HG02938 (cell line): Measurements from ENCODE around the gene FRRS1L.
A peak's percentile ranks its signal among the peaks of the same experiment; 100 is the strongest.

Experiments used
- ATAC-seq: cut with Tn5 transposase; IDR thresholded peaks from one replicate; pipeline ENCODE4 v1.9.1; 2021; ENCODE audit warnings: mild to moderate bottlenecking, moderate library complexity; ENCODE audit not compliant: unreplicated experiment

The FRRS1L gene, protein sequence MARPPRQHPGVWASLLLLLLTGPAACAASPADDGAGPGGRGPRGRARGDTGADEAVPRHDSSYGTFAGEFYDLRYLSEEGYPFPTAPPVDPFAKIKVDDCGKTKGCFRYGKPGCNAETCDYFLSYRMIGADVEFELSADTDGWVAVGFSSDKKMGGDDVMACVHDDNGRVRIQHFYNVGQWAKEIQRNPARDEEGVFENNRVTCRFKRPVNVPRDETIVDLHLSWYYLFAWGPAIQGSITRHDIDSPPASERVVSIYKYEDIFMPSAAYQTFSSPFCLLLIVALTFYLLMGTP

GRCh38 chr9:109166771-109167601 is at the start of gene FRRS1L:
Gene FRRS1L (minus strand): TSS chr9:109167249. CDS start chr9:109167138, 111 bp downstream.
- no peak for ATAC-seq

DNA sequence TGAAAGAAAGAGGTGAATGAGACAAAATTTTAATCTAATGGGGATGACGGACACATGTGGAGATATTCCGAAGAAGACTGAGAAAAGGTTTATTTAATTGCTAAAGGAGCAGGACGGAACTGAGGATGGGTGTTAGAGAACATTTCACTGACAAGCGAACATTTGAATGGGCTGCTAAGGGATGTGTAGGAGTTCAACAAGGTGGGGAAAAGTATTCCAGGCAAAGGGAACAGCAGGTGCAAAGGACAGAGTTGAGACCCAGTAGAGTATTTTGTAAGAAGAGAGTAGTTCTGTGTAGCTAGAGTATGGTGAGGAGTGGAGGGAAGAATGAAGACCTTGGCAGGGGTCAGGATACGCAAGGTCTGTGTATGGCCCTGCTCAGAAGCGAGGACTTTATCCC is 47.4 kb upstream of the FRRS1L start:
- no peak for ATAC-seq

- ATAC-seq: no peak
Observed at GRCh38 chr9:109213285-109214121, 46.5 kb upstream of the FRRS1L start.

DNA sequence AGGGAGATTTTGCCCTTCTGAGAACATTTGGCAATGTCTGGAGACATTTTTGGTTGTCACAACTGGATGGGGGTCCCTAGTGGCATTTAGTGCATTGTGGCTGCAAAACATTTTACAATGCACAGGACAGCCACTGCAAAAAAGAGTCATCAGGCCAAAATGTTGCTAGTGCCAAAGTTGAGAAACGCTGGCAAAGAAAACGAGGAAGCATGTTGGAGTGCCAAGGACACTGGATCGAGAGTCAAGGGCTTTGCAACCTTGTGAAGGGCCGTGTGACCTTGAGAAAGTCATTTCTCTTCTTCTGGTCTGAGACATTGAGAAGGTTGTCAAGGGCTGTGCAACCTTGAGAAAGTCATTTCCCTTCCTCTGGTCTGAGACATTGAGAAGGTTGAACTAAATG is 45.7 kb upstream of the FRRS1L start:
- ATAC-seq: no peak

- ATAC-seq: no peak
Observed at GRCh38 chr9:109206670-109207069, 39.6 kb upstream of the FRRS1L start.

GRCh38 chr9:109205526-109205925 is 38.5 kb upstream of the FRRS1L start:
- ATAC-seq: no peak

DNA sequence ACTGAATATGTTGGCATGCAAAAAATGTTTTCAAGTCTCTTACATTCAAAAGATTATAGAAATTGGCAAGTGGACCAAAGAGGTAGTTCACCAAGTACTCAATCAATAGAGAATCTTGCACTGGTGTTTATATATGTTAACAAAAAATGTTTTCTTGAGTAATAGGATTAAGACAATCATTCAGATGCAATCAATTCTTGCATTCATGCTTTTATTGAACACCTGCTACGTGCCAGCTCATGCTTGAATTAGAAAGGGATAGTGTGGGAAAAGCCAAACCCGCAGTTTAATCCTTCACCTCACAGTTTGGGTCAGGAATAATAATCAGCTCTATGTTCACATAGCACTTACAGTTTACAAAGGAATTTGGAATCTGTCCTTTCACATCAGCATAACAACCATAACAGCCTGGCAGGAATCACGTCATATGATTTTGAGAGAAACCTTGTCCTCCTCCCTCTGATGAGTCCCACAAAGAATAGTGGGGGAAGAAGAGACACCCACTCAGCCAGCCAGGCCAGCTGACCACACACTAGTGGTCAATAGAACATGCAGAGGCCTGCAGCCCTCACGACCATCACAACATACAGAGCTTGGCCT is 36.8 kb upstream of the FRRS1L start:
- ATAC-seq: no peak

GRCh38 chr9:109199676-109200075 is 32.6 kb upstream of the FRRS1L start:
- ATAC-seq: no peak

- ATAC-seq: no peak
Observed at GRCh38 chr9:109198736-109199382, 31.8 kb upstream of the FRRS1L start.

GRCh38 chr9:109193974-109194556 is 27.0 kb upstream of the FRRS1L start:
- ATAC-seq: no peak

DNA sequence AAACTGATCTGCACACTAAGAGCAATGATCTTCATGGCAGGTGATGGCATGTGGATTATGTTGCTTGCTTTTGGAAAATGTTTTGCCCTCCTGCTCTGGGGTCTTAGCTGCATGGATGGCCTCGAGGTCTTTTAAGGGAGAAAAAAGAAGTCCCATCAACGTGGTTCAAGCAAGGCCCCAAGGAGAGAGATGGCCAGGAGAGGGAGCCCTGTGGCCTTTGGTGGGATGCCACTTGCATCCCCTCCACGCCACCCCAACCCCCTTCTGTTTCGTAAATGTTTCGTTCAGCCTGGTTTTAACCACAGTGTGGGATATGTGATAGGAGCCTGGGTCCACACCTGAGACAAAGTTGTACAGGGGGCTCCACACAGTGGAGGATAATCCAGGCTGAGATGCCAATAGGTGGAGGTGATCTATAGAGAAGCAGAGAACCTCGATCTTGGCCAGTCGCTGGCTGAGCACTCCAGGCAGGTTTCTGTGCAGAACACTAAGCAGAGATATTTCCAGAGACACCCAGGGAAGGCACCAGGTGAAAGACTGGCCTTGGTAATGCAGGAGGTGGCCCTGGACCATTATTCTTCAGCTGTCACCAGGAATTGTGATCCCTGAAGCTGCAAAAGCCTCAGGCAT is 25.8 kb upstream of the FRRS1L start:
- ATAC-seq: no peak

- no peak for ATAC-seq
Observed at GRCh38 chr9:109191746-109192145, 24.7 kb upstream of the FRRS1L start.

DNA sequence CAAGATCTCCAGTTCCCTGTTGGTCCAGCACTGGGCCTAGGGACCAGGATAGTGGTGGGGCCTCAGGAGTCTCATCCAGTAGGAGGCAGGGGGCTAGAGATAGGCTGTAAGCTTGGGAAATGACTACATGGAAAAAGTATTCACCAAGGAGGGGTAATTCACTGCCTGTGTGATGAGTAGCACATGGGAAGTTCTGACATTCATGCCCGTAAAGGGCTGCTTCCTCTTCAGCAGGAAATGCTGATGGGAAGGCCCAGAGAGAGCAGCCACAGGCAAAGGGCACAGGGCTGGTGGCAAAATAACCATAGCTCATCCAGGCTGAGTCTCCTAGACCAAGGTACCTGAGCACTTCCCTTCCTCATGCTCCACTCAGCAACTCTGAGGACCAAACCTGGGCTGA is 23.1 kb upstream of the FRRS1L start:
- ATAC-seq: no peak

DNA sequence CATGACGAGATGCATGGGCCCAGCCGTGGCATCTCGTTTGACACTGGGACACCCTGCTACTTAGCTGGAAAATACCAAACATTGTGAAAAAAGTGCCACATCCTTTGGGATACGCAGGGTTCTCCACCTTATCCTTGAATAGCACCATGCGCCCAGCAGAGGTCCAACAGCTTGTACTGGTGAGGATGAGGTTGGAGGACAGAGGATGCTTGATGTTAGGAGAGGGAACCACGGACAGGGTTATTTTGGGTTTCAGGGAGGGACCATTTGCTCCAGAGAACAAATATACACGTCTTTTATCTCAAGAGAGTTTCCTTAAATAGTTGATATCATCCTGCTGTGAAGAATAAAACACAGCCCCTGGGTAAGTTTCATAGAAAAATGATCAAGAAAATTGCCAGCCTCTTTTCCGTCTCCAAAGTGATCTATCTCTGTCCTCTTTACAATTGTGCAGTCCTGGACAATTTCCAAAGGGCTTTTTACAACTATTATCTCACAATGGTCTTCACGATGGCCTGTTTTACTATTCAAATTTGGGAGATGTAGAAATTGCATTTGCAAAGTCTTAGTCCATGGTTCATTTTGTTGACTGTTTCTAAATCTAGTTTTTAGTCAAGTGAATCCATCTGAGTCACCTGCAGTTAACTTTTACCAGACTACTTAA is 19.9 kb upstream of the FRRS1L start:
- ATAC-seq: no peak

DNA sequence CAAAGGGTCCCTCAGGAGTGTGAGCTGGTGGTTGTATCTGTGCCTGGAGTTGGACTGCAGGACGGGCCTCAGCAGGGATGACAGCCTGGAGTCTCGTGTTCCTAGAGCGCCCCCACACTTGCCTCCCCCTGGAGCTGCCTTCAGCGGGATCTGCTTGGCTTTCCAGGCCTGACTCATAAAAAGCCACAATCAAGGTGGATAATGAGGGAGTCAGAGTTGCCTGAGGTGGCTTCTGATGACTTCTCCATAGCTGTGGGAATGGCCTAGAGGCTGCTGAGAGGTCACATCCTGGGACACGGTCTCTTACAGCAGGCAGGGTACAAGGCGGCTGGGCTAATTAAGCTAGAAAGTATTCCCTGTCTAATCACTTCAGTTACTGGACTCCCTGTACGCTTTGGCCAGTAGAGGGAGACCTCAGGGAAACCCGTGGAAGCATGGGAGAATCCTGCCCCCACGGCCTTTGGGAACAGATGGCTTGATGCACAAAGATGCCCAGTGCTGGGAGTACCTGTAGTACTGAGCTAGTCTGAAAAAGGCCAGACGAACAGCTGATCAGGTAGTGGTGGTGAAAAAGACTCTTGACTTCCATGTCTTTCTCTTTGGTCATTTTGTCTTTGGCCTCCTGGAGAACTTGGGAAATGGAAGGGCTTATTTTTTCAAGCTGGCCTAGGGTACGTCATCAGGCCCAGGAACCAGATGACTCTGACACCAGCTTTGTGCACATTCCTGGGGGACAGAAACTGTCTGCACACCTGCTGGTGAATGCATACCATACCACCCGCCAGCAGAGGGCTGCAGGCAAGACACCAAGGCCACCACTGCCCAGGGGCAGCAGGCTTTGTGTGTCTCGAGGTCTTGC is 16.1 kb upstream of the FRRS1L start:
- no peak for ATAC-seq

DNA sequence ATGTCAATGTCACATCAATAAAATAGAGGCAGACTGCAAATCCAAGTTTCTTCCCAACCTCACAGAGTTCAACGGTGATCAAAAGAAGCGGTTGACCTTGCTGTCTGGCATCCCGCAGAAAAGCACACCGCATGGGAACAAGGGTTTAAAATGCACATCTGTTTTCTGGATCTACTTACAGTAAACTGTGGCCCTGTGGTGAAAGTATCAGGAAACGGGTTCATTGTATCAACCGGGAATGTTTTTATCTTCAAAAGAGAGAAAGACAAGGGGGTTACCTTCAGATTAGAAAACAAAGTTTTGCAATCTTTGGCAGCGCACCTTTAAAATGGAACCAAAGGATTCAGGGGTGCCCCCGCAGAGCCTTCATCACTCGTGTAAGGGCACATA is 15.5 kb upstream of the FRRS1L start:
- no peak for ATAC-seq

DNA sequence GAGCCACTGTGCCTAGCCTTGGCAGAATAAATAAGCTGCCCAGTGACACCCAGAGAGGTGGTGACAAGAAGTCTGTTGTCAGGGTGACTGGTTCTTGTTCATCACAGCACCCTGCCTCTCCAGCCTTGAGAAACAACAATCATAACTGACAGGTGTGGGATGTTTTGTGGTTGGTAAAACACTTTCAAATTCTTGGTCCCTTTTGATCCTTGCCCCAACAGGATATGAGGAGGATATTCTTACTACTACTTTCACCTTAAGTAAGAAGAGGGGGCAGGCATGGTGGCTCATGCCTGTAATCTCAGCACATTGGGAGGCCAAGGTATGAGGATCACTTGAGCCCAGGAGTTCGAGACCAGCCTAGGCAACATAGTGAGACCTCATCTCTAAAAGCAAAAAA is 14.2 kb upstream of the FRRS1L start:
- ATAC-seq: peak; percentile 79

DNA sequence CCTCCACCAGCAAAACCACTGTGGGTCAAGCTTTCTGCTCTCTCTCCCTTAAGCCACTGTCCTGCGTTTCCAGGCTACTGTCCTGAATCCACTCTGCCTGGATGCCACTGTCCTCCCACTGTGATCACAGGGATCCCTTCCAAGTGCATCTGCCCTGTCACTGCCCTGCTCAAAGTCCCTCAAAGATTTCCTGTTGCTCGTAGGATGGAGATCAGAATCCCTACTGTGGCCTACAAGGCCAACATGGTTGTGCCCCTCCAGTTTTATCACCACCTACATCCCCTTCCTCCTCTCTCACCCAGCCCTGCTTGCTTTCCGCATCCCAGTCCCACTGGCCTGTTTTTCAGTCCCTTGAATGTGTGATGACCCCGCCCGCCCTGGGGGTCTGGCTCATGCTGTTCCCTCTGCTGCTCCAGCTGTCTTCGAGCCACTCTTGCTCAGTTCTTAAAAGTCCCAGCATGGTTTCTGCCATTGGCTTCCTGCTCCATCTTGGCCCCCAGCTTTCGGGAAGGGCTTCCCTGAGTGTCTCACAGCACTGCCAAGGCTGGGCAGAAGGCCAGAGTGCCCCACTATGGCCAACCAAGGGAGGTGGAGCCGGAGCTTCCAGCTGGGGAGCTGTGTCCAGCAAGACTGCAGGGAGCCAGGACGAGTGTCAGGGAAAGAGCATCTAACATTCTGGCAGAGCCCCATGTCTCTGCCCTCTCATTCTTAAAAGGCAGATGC is 12.9 kb upstream of the FRRS1L start:
- no peak for ATAC-seq
